Vagina (tissue), 2 donors: ENCODE measurements around the gene KRT71.

Experiments used
- CTCF ChIP-seq, 3 experiments: fragments of 450-650 bp in 2 of 3; fragments of 200-600 bp in 1 of 3; sonication (generic) in 1 of 3; IDR thresholded peaks; one replicate each; pipeline ENCODE4 v1.5.1; 2017 to 2019; ENCODE audit warnings: antibody characterized with exemption in 3 of 3, mild to moderate bottlenecking in 2 of 3, moderate library complexity in 2 of 3
- POLR2A ChIP-seq, 2 donors: fragments of 450-650 bp; IDR thresholded peaks; one replicate each; pipeline ENCODE4 v1.6.1; 2017; ENCODE audit warnings: antibody characterized with exemption in 2 of 2, mild to moderate bottlenecking in 2 of 2, moderate library complexity in 2 of 2
- POLR2AphosphoS5 ChIP-seq, 2 donors: sonication (generic); formaldehyde crosslinking; IDR thresholded peaks; one replicate each; pipeline ENCODE4 v1.9.0; 2017; ENCODE audit warnings: antibody characterized with exemption in 2 of 2, mild to moderate bottlenecking in 2 of 2, low read depth in 1 of 2; ENCODE audit not compliant: insufficient read depth in 1 of 2

GRCh38 chr12:52522346-52523011 is 30.5 kb downstream of the KRT71 start:
- no peak for TF ChIP-seq CTCF (IDR thresholded peaks at IDR 0.05)
- peak; percentile 19 to 30 for TF ChIP-seq POLR2AphosphoS5 (IDR thresholded peaks at IDR 0.05; ENCODE audit: insufficient read depth in 1 of 2, low read depth in 1 of 2)
- TF ChIP-seq POLR2A (IDR thresholded peaks at IDR 0.05): no peak
